B cell (primary cell): ENCODE results near the gene VILL.

Experiments used
- CTCF ChIP-seq: fragments of 200-600 bp; IDR thresholded peaks from one replicate; pipeline ENCODE4 v1.8.0; 2022; ENCODE audit warnings: antibody characterized with exemption, mild to moderate bottlenecking
- EZH2 ChIP-seq: IDR thresholded peaks from 2 replicates; pipeline ENCODE4 v1.6.1; 2012; ENCODE audit warnings: borderline replicate concordance, low read depth, mild to moderate bottlenecking, moderate library complexity, low read length; ENCODE audit not compliant: insufficient read depth, poor library complexity, severe bottlenecking

- TF ChIP-seq CTCF (no peak), EZH2 (no peak)
Measured at GRCh38 chr3:37949866-37950265, 40.7 kb upstream of the VILL start.
